ENCODE measurements around the gene PPL.

PPL gene

GRCh38 chr16:4884972-4885874 is 51.7 kb downstream of the PPL start:
- no peak overlapping the region for H3K9ac ChIP-seq
- H3K9me3 ChIP-seq (ENCODE audit: control insufficient read depth, low read length) = no peaks in the 10 kb centered on the region
- no peaks in the 10 kb centered on the region for H3K79me2 ChIP-seq
- TF ChIP-seq CTCF (IDR thresholded peaks at IDR 0.05) = no peak
- no peak overlapping the region for H3K4me3 ChIP-seq (ENCODE audit: low read depth, low read length)
- H3K4me2 ChIP-seq (ENCODE audit: low read length) = no peak overlapping the region
- no peak overlapping the region for H3K27ac ChIP-seq
- H3K4me1 ChIP-seq = peaks cover 8% of the 10 kb centered on the region
- no peaks in the 10 kb centered on the region for H3K36me3 ChIP-seq (ENCODE audit: control insufficient read depth, insufficient read depth, low read length)
- no peak overlapping the region for H2AFZ ChIP-seq
- no peaks in the 10 kb centered on the region for H3K27me3 ChIP-seq (ENCODE audit: control insufficient read depth, insufficient read depth, low read length)

- Histone ChIP-seq H3K9ac (no peak overlapping the region), H3K27me3 (ENCODE audit: control insufficient read depth, insufficient read depth, low read length) (no peaks in the 10 kb centered on the region), H3K36me3 (ENCODE audit: control insufficient read depth, insufficient read depth, low read length) (no peaks in the 10 kb centered on the region), H3K4me3 (ENCODE audit: low read depth, low read length) (no peak overlapping the region), H3K4me1 (peaks cover 8% of the 10 kb centered on the region), H2AFZ (no peak overlapping the region), H3K9me3 (ENCODE audit: control insufficient read depth, low read length) (no peaks in the 10 kb centered on the region), H3K4me2 (ENCODE audit: low read length) (no peak overlapping the region), H3K27ac (no peak overlapping the region), H3K79me2 (no peaks in the 10 kb centered on the region)
- TF ChIP-seq CTCF (IDR thresholded peaks at IDR 0.05) = no peak
Observed at GRCh38 chr16:4884209-4884608, 52.7 kb downstream of the PPL start.

GRCh38 chr16:4883501-4883900 is 53.4 kb downstream of the PPL start:
- Histone ChIP-seq H3K79me2 (no peaks in the 10 kb centered on the region), H3K27me3 (ENCODE audit: control insufficient read depth, insufficient read depth, low read length) (no peaks in the 10 kb centered on the region), H2AFZ (no peak overlapping the region), H3K4me1 (peaks cover 8% of the 10 kb centered on the region), H3K9me3 (ENCODE audit: control insufficient read depth, low read length) (no peaks in the 10 kb centered on the region), H3K27ac (no peak overlapping the region), H3K4me3 (ENCODE audit: low read depth, low read length) (no peak overlapping the region), H3K36me3 (ENCODE audit: control insufficient read depth, insufficient read depth, low read length) (no peaks in the 10 kb centered on the region), H3K9ac (no peak overlapping the region), H3K4me2 (ENCODE audit: low read length) (no peak overlapping the region)
- no peak for TF ChIP-seq CTCF (IDR thresholded peaks at IDR 0.05)

GRCh38 chr16:4882633-4883285 is 54.2 kb downstream of the PPL start:
- Histone ChIP-seq H3K27ac (no peak overlapping the region), H3K36me3 (ENCODE audit: control insufficient read depth, insufficient read depth, low read length) (no peaks in the 10 kb centered on the region), H3K4me1 (peaks cover 8% of the 10 kb centered on the region), H3K4me3 (ENCODE audit: low read depth, low read length) (no peak overlapping the region), H3K9me3 (ENCODE audit: control insufficient read depth, low read length) (no peaks in the 10 kb centered on the region), H3K4me2 (ENCODE audit: low read length) (peak overlapping the region; percentile 28), H2AFZ (no peak overlapping the region), H3K27me3 (ENCODE audit: control insufficient read depth, insufficient read depth, low read length) (no peaks in the 10 kb centered on the region), H3K9ac (no peak overlapping the region), H3K79me2 (no peaks in the 10 kb centered on the region)
- no peak for TF ChIP-seq CTCF (IDR thresholded peaks at IDR 0.05)
